Immature natural killer cell (primary cell): ENCODE data around the gene EPB41L2. TPM values are rescaled to one million over a fixed set of nuclear protein-coding genes. Genes with fewer than 3 reads are reported as not detected.
A peak's percentile ranks its signal among the peaks of the same experiment; 100 is the strongest.

Experiments
- DNase-seq, 3 donors: peaks; one replicate each; pipeline ENCODE4 v3.0.0; 2022; ENCODE audit warnings: mixed read lengths in 1 of 3
- H3K27ac Mint-ChIP-seq, 6 donors: one replicate each; pipeline ENCODE4 v1.8.0; 2020; ENCODE audit warnings: mixed read lengths in 6 of 6, mild to moderate bottlenecking in 5 of 6, inconsistent platforms in 4 of 6, moderate library complexity in 3 of 6
- H3K27me3 Mint-ChIP-seq, 3 donors: one replicate each; pipeline ENCODE4 v1.8.0; 2020 to 2021; ENCODE audit warnings: low read depth in 3 of 3, mild to moderate bottlenecking in 3 of 3, mixed read lengths in 3 of 3, moderate library complexity in 3 of 3, inconsistent platforms in 1 of 3
- H3K36me3 Mint-ChIP-seq, 3 donors: one replicate each; pipeline ENCODE4 v1.8.0; 2020; ENCODE audit warnings: mixed read lengths in 3 of 3, inconsistent platforms in 2 of 3, mild to moderate bottlenecking in 2 of 3
- H3K4me1 Mint-ChIP-seq, 2 donors: one replicate each; pipeline ENCODE4 v1.8.0; 2020; ENCODE audit warnings: inconsistent platforms in 2 of 2, mild to moderate bottlenecking in 2 of 2, mixed read lengths in 2 of 2, moderate library complexity in 1 of 2
- H3K4me3 Mint-ChIP-seq, 5 donors: one replicate each; pipeline ENCODE4 v1.8.0; 2020; ENCODE audit warnings: mild to moderate bottlenecking in 5 of 5, mixed read lengths in 5 of 5, inconsistent platforms in 3 of 5, moderate library complexity in 3 of 5
- H3K9me3 Mint-ChIP-seq, 6 donors: one replicate each; pipeline ENCODE4 v1.8.0; 2020; ENCODE audit warnings: mild to moderate bottlenecking in 6 of 6, mixed read lengths in 6 of 6, inconsistent platforms in 4 of 6, moderate library complexity in 3 of 6
- polyA plus RNA-seq, 3 donors: library from polyadenylated mRNA; unstranded; fragments of 300-500 nt; fragmentation: Illumina TruSeq; gene quantifications; one replicate each; pipeline ENCODE4 v1.2.3, GENCODE V29; 2021

EPB41L2 gene
- polyA plus RNA-seq, 3 donors from 2014 or later = 0.81 to 1.3 TPM; not detected in 1

DNA sequence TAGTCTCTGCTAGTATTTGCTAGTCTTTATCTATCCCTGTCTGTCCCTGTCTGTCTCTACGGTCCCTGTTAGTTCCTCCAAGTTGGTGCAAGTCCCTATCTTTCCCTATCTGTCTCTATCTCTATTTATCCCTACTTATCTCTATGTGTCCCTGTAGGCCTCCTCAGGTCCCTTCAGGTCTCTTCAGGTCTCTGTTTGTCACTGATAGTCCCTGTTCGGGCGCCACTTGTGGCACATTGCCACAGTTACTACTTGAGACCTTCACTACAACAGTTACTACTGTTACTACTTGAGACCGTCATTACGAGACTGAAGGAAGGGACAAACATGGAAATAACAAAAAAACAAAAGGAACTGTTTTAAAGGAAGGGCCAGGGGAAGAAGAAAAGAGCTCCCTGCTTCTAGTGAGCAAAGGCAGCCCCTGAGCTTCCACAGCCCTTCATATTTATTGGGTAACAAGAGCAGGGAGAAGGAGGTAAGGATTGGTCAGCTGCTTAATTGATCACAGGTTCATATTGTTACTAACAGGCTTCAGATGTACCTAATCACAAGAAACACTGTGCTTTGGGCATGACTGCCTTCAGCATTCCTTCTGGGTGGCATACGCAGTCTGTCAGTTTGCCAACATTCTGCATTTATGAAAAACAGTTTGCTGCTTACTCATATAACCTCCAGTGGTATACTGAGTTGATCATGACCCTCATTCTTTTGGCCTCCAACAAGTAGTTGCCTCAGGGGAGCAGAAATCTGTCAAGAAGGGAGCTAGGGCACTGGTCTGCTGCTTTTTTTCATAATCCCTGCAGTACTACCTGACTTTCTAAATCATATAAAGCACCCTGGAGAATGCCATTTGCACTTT is 8.4 kb downstream of the EPB41L2 start:
- no peak for DNase-seq
- Mint-ChIP-seq H3K27me3 (peaks cover 0 to 4% (median 2%) of the 10 kb centered on the region in 3 donors), H3K4me1 (no peaks in the 10 kb centered on the region), H3K36me3 (peaks cover 8 to 14% (median 8%) of the 10 kb centered on the region in 3 donors), H3K27ac (peak overlapping the region in 1 of 6 donors; percentile 21), H3K4me3 (no peak overlapping the region), H3K9me3 (peaks cover 11 to 49% (median 24%) of the 10 kb centered on the region in 6 donors)

DNA sequence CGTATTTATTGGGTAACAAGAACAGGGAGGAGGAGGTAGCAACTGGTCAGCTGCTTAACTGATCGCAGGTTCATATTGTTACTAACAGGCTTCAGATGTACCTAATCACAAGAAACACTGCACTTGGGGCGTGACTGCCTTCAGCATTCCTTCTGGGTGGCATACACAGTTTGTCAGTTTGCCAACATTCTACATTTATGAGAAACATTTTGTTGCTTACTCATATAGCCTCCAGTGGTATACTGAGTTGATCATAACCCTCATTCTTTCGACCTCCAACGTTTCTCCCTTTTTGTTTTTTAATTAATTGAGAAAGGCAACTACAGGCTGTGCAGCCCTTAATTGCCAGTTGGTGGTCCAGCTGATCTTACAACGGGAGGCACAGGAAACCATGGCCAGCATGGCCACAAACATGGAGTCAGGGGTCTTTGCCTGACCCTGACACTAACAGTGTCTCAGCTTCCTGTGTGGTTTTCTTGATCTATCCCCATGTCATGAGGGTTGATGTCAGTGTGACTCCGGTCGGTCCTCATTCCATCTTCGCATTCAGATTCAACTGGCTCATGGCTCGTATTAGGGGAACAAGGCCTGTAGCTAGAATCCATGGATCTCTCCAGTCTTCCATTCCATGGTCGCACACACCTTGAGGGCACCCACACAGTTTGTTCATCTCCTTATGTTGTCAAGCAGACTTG is 9.4 kb downstream of the EPB41L2 start:
- H3K36me3 Mint-ChIP-seq = peaks cover 8 to 14% (median 8%) of the 10 kb centered on the region in 3 donors
- no peaks in the 10 kb centered on the region for H3K4me1 Mint-ChIP-seq
- H3K9me3 Mint-ChIP-seq = peaks cover 11 to 49% (median 24%) of the 10 kb centered on the region in 6 donors
- no peak for DNase-seq
- H3K27me3 Mint-ChIP-seq = peaks cover 0 to 4% (median 2%) of the 10 kb centered on the region in 3 donors
- H3K27ac Mint-ChIP-seq = no peak overlapping the region
- no peak overlapping the region for H3K4me3 Mint-ChIP-seq

GRCh38 chr6:131052181-131052580 is 10.9 kb downstream of the EPB41L2 start:
- DNase-seq = no peak
- H3K36me3 Mint-ChIP-seq = peaks cover 8 to 14% (median 8%) of the 10 kb centered on the region in 3 donors

DNA sequence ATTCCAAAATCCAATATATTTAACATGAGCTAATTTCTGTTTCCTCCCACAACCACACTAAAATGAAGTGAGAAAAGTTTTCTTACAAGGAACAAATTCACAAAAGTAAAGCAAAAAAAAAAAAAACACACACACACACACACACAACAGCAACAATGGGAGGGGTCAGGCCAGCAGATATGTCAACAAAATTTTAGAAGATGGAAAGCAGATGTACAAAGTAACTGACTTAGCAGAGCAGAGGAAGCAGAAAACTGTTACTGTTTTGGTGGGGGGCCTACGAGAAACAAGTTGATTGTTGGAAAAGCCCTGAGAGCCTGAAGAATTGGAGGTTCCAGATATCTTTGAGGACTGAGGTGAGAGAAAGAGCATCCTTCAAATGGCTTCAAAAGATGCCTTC is 11.7 kb downstream of the EPB41L2 start:
- no peak overlapping the region for H3K4me3 Mint-ChIP-seq
- DNase-seq = no peak
- peaks cover 11 to 48% (median 23%) of the 10 kb centered on the region in 6 donors for H3K9me3 Mint-ChIP-seq
- no peak overlapping the region for H3K27ac Mint-ChIP-seq
- H3K27me3 Mint-ChIP-seq = peaks cover 0 to 4% (median 3%) of the 10 kb centered on the region in 3 donors
- H3K4me1 Mint-ChIP-seq = no peaks in the 10 kb centered on the region
- peaks cover 8 to 14% (median 8%) of the 10 kb centered on the region in 3 donors for H3K36me3 Mint-ChIP-seq

More at GRCh38 chr6:131052181-131052580, 10.9 kb downstream of the EPB41L2 start:
- Mint-ChIP-seq H3K4me1 (no peaks in the 10 kb centered on the region), H3K4me3 (no peak overlapping the region), H3K27me3 (peaks cover 0 to 4% (median 3%) of the 10 kb centered on the region in 3 donors), H3K27ac (no peak overlapping the region), H3K9me3 (peaks cover 11 to 49% (median 24%) of the 10 kb centered on the region in 6 donors)

DNA sequence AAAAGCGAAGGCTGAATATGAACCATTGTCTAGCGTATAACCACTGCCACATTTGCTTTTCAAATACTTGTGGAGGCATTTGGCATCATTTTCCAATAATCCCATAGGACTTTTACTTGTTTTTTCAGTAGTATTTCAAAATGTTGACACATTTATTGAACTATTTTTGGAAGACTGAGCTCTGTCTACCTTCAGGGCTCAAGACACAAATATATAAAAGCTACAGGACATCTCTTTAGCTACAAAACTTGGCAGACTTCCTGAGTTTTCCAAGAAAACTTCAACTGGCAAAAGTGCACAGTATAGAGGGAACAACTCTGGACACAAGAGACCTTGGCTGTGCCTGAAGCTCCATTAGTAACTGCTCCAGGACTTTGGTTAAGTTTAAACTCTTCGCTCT is 13.4 kb downstream of the EPB41L2 start:
- no peak for DNase-seq
- Mint-ChIP-seq H3K9me3 (peaks cover 8 to 30% (median 15%) of the 10 kb centered on the region in 6 donors), H3K4me3 (no peak overlapping the region), H3K4me1 (no peaks in the 10 kb centered on the region), H3K36me3 (peaks cover 8 to 13% (median 8%) of the 10 kb centered on the region in 3 donors), H3K27me3 (peaks cover 0 to 5% (median 2%) of the 10 kb centered on the region in 3 donors), H3K27ac (no peak overlapping the region)

- DNase-seq = no peak
- peaks cover 2 to 7% (median 3%) of the 10 kb centered on the region in 3 donors for H3K36me3 Mint-ChIP-seq
- peaks cover 0 to 5% (median 0%) of the 10 kb centered on the region in 3 donors for H3K27me3 Mint-ChIP-seq
- H3K9me3 Mint-ChIP-seq = peaks cover 6 to 24% (median 9%) of the 10 kb centered on the region in 6 donors
- H3K4me3 Mint-ChIP-seq = no peak overlapping the region
- no peak overlapping the region for H3K27ac Mint-ChIP-seq
- H3K4me1 Mint-ChIP-seq = no peaks in the 10 kb centered on the region
These were observed 14.0 kb downstream of the EPB41L2 start for GRCh38 chr6:131048933-131049515.

GRCh38 chr6:131048459-131048858 is 14.6 kb downstream of the EPB41L2 start:
- Mint-ChIP-seq H3K4me1 (no peaks in the 10 kb centered on the region), H3K36me3 (peaks cover 0 to 5% (median 0%) of the 10 kb centered on the region in 3 donors), H3K9me3 (peaks cover 2 to 20% (median 5%) of the 10 kb centered on the region in 6 donors), H3K4me3 (no peak overlapping the region), H3K27me3 (peaks cover 0 to 5% (median 0%) of the 10 kb centered on the region in 3 donors), H3K27ac (no peak overlapping the region)
- DNase-seq = no peak

DNA sequence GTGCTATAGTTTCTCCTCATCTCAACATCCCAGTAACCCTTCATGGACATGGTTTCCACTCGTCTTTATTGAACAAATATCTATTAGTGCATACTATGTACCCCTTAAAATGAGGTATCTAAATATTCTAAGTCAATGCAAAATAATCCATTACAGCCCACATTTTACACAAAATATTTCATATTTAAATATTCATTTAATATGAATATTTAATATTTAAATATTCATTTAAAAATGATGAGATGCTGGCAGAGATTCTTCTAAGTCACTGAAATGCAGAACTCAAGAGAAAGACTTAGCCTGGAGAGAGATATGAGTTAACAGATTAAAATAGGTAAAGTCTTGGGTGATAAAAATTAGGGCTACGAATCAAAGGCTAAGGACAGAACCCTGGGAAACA is 17.9 kb downstream of the EPB41L2 start:
- H3K4me3 Mint-ChIP-seq = no peak overlapping the region
- H3K4me1 Mint-ChIP-seq = no peaks in the 10 kb centered on the region
- no peaks in the 10 kb centered on the region for H3K36me3 Mint-ChIP-seq
- no peak overlapping the region for H3K27ac Mint-ChIP-seq
- DNase-seq = no peak
- peaks cover 0 to 7% (median 0%) of the 10 kb centered on the region in 3 donors for H3K27me3 Mint-ChIP-seq
- peaks cover 0 to 3% (median 0%) of the 10 kb centered on the region in 6 donors for H3K9me3 Mint-ChIP-seq

GRCh38 chr6:131043902-131044447 is 19.1 kb downstream of the EPB41L2 start:
- Mint-ChIP-seq H3K36me3 (no peaks in the 10 kb centered on the region), H3K27me3 (peaks cover 0 to 6% (median 0%) of the 10 kb centered on the region in 3 donors), H3K9me3 (peaks cover 0 to 3% (median 0%) of the 10 kb centered on the region in 6 donors), H3K4me1 (no peaks in the 10 kb centered on the region), H3K4me3 (no peak overlapping the region), H3K27ac (no peak overlapping the region)
- DNase-seq = no peak

GRCh38 chr6:131042664-131043063 is 20.4 kb downstream of the EPB41L2 start:
- Mint-ChIP-seq H3K4me1 (no peaks in the 10 kb centered on the region), H3K27me3 (peaks cover 0 to 4% (median 0%) of the 10 kb centered on the region in 3 donors), H3K4me3 (no peak overlapping the region), H3K9me3 (no peaks in the 10 kb centered on the region), H3K36me3 (no peaks in the 10 kb centered on the region), H3K27ac (no peak overlapping the region)
- no peak for DNase-seq

- Mint-ChIP-seq H3K27me3 (peaks cover 0 to 4% (median 0%) of the 10 kb centered on the region in 3 donors), H3K4me1 (no peaks in the 10 kb centered on the region), H3K27ac (no peak overlapping the region), H3K4me3 (no peak overlapping the region), H3K36me3 (no peaks in the 10 kb centered on the region), H3K9me3 (no peaks in the 10 kb centered on the region)
- DNase-seq = no peak
These were observed 21.2 kb downstream of the EPB41L2 start for GRCh38 chr6:131041814-131042213.

DNA sequence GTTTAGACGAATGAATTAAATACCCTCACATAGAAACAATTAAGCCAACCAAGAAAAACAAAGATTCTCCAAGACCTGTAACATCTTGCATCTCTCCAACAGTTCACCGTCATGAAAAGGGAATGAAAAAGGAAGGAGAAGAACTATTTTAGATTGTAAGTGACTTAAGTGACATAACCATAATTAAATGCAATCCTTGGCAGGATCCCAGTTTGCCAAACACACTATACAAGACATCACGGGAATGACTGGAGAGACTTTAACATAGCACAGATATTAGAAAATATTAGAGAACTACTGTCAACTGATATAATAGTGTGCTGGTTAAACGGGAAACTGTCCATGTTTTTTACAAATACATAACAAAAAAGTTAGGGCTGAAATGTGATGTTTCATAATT is 22.2 kb downstream of the EPB41L2 start:
- H3K9me3 Mint-ChIP-seq = no peaks in the 10 kb centered on the region
- DNase-seq = no peak
- H3K36me3 Mint-ChIP-seq = no peaks in the 10 kb centered on the region
- peaks cover 0 to 4% (median 0%) of the 10 kb centered on the region in 3 donors for H3K27me3 Mint-ChIP-seq
- H3K27ac Mint-ChIP-seq = no peak overlapping the region
- H3K4me3 Mint-ChIP-seq = no peak overlapping the region
- no peaks in the 10 kb centered on the region for H3K4me1 Mint-ChIP-seq

- H3K36me3 Mint-ChIP-seq = no peaks in the 10 kb centered on the region
- no peak overlapping the region for H3K27ac Mint-ChIP-seq
- H3K27me3 Mint-ChIP-seq = peaks cover 0 to 2% (median 0%) of the 10 kb centered on the region in 3 donors
- no peak for DNase-seq
- no peak overlapping the region for H3K4me3 Mint-ChIP-seq
- no peaks in the 10 kb centered on the region for H3K9me3 Mint-ChIP-seq
- no peaks in the 10 kb centered on the region for H3K4me1 Mint-ChIP-seq
These were observed 23.7 kb downstream of the EPB41L2 start for GRCh38 chr6:131039345-131039680.
